Esophagus muscularis mucosa (tissue), 4 donors: ENCODE data around the gene CCDC88C. TPM values are rescaled to one million over a fixed set of nuclear protein-coding genes. Genes with fewer than 3 reads are reported as not detected.

ENCODE experiments used
- DNase-seq: peaks from one replicate; pipeline ENCODE4 v3.0.0-alpha.2; 2017; ENCODE audit errors: extremely low spot score
- H3K27ac ChIP-seq, 4 donors: fragments of 200-600 bp; sonication (generic); replicated peaks in 1 of 4; 1 replicate in 3 of 4; 2 replicates in 1 of 4; pipeline ENCODE4 v1.5.1; 2016 to 2019; ENCODE audit warnings: mild to moderate bottlenecking in 1 of 4
- H3K27me3 ChIP-seq, 4 donors: fragments of 200-600 bp; sonication (generic); one replicate each; pipeline versions ENCODE4 v1.5.1 to v1.6.0; 2016 to 2019
- H3K36me3 ChIP-seq, 4 donors: fragments of 200-600 bp; sonication (generic); one replicate each; pipeline ENCODE4 v1.5.1; 2016 to 2019
- H3K4me1 ChIP-seq, 4 donors: fragments of 200-600 bp; sonication (generic); one replicate each; pipeline ENCODE4 v1.5.1; 2016 to 2019
- H3K4me3 ChIP-seq, 4 donors: fragments of 200-600 bp; sonication (generic); 1 replicate in 2 of 4; 2 replicates in 2 of 4; pipeline ENCODE4 v1.5.1; 2016 to 2019; ENCODE audit warnings: mild to moderate bottlenecking in 4 of 4, moderate library complexity in 1 of 4
- H3K9me3 ChIP-seq, 4 donors: fragments of 200-600 bp; sonication (generic); 1 replicate in 3 of 4; 2 replicates in 1 of 4; pipeline ENCODE4 v1.5.1; 2016 to 2019
- EP300 ChIP-seq: sonication (generic); formaldehyde crosslinking; IDR thresholded peaks from one replicate; pipeline ENCODE4 v1.6.1; 2017; ENCODE audit warnings: antibody characterized with exemption
- POLR2A ChIP-seq: fragments of 450-650 bp; IDR thresholded peaks from one replicate; pipeline ENCODE4 v1.6.1; 2017; ENCODE audit warnings: antibody characterized with exemption, moderate library complexity, mild to moderate bottlenecking, low read depth
- POLR2AphosphoS5 ChIP-seq, 2 donors: sonication (generic); formaldehyde crosslinking; IDR thresholded peaks; one replicate each; pipeline ENCODE4 v1.6.1; 2017; ENCODE audit warnings: antibody characterized with exemption in 2 of 2
- WGBS: methylation state at CpG from one replicate; pipeline ENCODE4 v1.1.5; 2018; 5-methylcytosine and 5-hydroxymethylcytosine counted together
- intact Hi-C: fragments of 100-400 bp; cut with DNase I; formaldehyde crosslinking; loops from one replicate; pipeline ENCODE4 v1.15.1; 2023
- total RNA-seq, 4 donors: library from RNA; depleted of rRNA; stranded (reverse); fragments of >200 nt; gene quantifications; one replicate each; pipeline versions ENCODE4 v1.1.0 to v1.2.1, GENCODE V29; 2016
- TF ChIP-seq, protein P1 (sequence below), 3 experiments: fragments of 200-600 bp in 2 of 3; fragments of 450-650 bp in 1 of 3; sonication (generic) in 2 of 3; IDR thresholded peaks; one replicate each; pipeline ENCODE4 v1.5.1; 2017 to 2019; ENCODE audit warnings: antibody characterized with exemption in 3 of 3, mild to moderate bottlenecking in 2 of 3, moderate library complexity in 1 of 3

Gene CCDC88C
- total RNA-seq, 4 donors from 2014 or later = 4.2 to 6.3 (median 5.6) TPM

DNA sequence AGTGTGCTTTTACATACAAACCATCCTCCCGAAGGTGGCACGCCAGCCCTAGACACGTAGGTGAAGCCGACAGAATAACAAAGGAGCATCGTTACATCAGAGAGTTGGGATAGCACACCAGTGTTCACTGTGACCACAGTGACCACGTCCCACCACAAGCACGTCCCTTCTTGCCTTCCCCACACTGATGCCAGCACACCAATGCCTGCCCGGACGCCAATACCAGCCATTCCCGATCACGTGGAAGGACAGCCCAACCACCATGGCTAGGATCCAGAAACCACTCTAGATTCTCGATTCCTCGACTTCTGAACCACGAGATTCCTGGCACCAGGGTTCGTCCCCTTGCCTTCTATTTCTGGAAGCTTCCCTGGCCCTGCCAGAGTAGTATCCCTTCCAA is 125.1 kb downstream of the CCDC88C start:
- Histone ChIP-seq H3K36me3 (peaks cover 0 to 38% (median 6%) of the 10 kb centered on the region in 4 donors), H3K9me3 (no peaks in the 10 kb centered on the region), H3K27me3 (no peaks in the 10 kb centered on the region), H3K4me3 (no peak overlapping the region), H3K27ac (no peak overlapping the region), H3K4me1 (no peaks in the 10 kb centered on the region)
- DNase-seq = no peak
- 85% methylated on average over 14 of the region's 15 CpGs for WGBS
- no peak for TF ChIP-seq POLR2A
- TF ChIP-seq, protein P1, sequence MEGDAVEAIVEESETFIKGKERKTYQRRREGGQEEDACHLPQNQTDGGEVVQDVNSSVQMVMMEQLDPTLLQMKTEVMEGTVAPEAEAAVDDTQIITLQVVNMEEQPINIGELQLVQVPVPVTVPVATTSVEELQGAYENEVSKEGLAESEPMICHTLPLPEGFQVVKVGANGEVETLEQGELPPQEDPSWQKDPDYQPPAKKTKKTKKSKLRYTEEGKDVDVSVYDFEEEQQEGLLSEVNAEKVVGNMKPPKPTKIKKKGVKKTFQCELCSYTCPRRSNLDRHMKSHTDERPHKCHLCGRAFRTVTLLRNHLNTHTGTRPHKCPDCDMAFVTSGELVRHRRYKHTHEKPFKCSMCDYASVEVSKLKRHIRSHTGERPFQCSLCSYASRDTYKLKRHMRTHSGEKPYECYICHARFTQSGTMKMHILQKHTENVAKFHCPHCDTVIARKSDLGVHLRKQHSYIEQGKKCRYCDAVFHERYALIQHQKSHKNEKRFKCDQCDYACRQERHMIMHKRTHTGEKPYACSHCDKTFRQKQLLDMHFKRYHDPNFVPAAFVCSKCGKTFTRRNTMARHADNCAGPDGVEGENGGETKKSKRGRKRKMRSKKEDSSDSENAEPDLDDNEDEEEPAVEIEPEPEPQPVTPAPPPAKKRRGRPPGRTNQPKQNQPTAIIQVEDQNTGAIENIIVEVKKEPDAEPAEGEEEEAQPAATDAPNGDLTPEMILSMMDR (IDR thresholded peaks at IDR 0.05) = no peak
- intact Hi-C loops = no loop called here

DNA sequence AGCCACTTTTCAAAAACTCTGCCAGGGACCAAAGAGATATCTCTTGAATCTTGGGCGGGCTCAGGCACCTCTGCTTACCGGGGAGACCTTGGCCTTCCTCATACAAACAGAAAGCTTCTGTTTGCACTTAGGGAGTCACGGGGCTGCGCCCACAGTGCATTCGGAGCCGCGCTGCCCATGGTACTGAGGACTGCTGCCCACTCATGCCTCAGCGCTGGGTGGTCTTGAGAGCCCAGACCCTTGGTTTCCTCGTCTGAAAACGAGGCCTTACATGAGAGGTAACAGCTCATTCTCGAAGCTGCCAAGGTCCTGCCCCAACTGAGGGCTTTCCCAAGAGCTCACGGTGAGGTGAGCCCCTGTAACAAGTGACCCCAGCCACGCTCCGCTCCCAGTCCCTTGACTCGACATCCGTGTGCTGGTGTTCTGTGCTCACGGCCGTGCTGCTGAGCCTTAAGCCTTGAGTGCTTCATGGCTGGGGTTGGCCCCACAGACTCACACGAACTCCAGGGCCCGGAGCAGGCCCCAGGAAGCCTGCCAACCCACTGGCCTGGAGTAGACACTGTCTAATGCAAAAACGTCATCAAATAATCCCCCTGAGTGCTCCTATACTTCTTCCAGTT is 125.7 kb downstream of the CCDC88C start:
- Histone ChIP-seq H3K36me3 (peaks cover 0 to 33% (median 6%) of the 10 kb centered on the region in 4 donors), H3K9me3 (no peaks in the 10 kb centered on the region), H3K4me3 (no peak overlapping the region), H3K4me1 (no peaks in the 10 kb centered on the region), H3K27ac (no peak overlapping the region), H3K27me3 (no peaks in the 10 kb centered on the region)
- WGBS = 96% methylated on average over 17 of the region's 21 CpGs
- no peak for DNase-seq
- no peak for TF ChIP-seq EP300
- intact Hi-C loops = no loop called here

DNA sequence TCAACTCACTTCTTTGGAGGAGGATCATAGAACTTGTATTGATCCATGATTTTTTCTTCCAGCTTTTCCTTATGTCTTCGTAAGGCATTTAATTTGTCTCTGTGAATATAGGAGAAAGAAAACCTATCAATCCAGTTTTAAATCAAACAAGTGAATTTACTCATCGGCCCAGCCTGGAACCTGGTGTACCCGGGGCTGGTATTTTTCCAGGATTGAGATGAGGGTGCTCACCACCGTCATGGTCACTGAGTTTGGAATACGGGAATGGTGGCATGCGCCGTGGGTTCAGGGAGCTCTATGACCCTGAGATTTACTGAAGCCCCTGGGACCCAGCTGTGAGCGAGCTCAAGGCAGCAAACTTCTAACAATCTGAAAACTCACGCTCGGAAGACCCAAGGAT is 126.6 kb downstream of the CCDC88C start:
- no peaks in the 10 kb centered on the region for H3K4me1 ChIP-seq
- H3K9me3 ChIP-seq = no peaks in the 10 kb centered on the region
- WGBS = 96% methylated on average over 10 of the region's 10 CpGs
- intact Hi-C loops = no loop called here
- H3K27ac ChIP-seq = no peak overlapping the region
- H3K27me3 ChIP-seq = no peaks in the 10 kb centered on the region
- H3K4me3 ChIP-seq = no peak overlapping the region
- TF ChIP-seq EP300 (no peak), POLR2A (no peak), POLR2AphosphoS5 (IDR thresholded peaks at IDR 0.05) (no peak)
- TF ChIP-seq, protein P1 (IDR thresholded peaks at IDR 0.05) = no peak
- peaks cover 0 to 24% (median 6%) of the 10 kb centered on the region in 4 donors for H3K36me3 ChIP-seq
- no peak for DNase-seq

- Histone ChIP-seq H3K36me3 (peaks cover 0 to 13% (median 4%) of the 10 kb centered on the region in 4 donors), H3K4me1 (peaks cover under 1 to 12% (median 4%) of the 10 kb centered on the region in 4 donors), H3K27me3 (no peaks in the 10 kb centered on the region), H3K27ac (no peak overlapping the region), H3K4me3 (no peak overlapping the region), H3K9me3 (no peaks in the 10 kb centered on the region)
- TF ChIP-seq POLR2AphosphoS5 (IDR thresholded peaks at IDR 0.05) (no peak), POLR2A (no peak), EP300 (no peak)
- TF ChIP-seq, protein P1 (IDR thresholded peaks at IDR 0.05) = no peak
- WGBS = 95% methylated on average over 4 of the region's 4 CpGs
- no peak for DNase-seq
- intact Hi-C loops = loop anchor here (5.0 to 10.0 kb wide), 2 partner anchors 225 to 392 kb away; partner anchors contain the start of gene RPS6KA5
These were observed 128.2 kb downstream of the CCDC88C start for GRCh38 chr14:91289464-91289863.

GRCh38 chr14:91288876-91289275 is 128.7 kb downstream of the CCDC88C start:
- Histone ChIP-seq H3K9me3 (no peaks in the 10 kb centered on the region), H3K4me1 (peaks cover 5 to 18% (median 10%) of the 10 kb centered on the region in 4 donors), H3K27ac (no peak overlapping the region), H3K4me3 (no peak overlapping the region), H3K27me3 (no peaks in the 10 kb centered on the region), H3K36me3 (peaks cover 0 to 13% (median 5%) of the 10 kb centered on the region in 4 donors)
- TF ChIP-seq POLR2A (no peak), POLR2AphosphoS5 (IDR thresholded peaks at IDR 0.05) (no peak), EP300 (no peak)
- TF ChIP-seq, protein P1 (IDR thresholded peaks at IDR 0.05) = no peak
- DNase-seq = no peak
- intact Hi-C loops = loop anchor here (5.0 to 10.0 kb wide), 2 partner anchors 224 to 392 kb away; partner anchors contain the start of gene RPS6KA5
- 91% methylated on average over 18 of the region's 28 CpGs for WGBS
